H1 (cell line): ENCODE measurements around the gene HAT1. TPM values are rescaled to one million over a fixed set of nuclear protein-coding genes. Genes with fewer than 3 reads are reported as not detected.

ENCODE experiments used
- CTCF ChIA-PET: fragments of 300-600 bp; sonication (Branson Sonifier 250); formaldehyde crosslinking; loops from one replicate; lab custom pipeline; 2021; ENCODE audit not compliant: partially characterized antibody; lab: Charles Lee
- POLR2A ChIA-PET: fragments of 300-600 bp; sonication (Branson Sonifier 250); formaldehyde crosslinking; loops from one replicate; lab custom pipeline; 2021; ENCODE audit warnings: inconsistent platforms; ENCODE audit not compliant: partially characterized antibody; lab: Charles Lee
- DNase-seq, 2 experiments: peaks; one replicate each; pipeline versions ENCODE4 v3.0.0 to v3.0.0-alpha.2; 2010 to 2022; ENCODE audit warnings: low spot score in 2 of 2, low read depth in 1 of 2, mixed read lengths in 1 of 2
- FAIRE-seq: peaks from 2 replicates; lab custom pipeline; 2011; peaks lifted over from hg19 to GRCh38; lab: Jason Lieb, UNC
- H2AFZ ChIP-seq: 2 replicates; pipeline ENCODE4 v1.8.1; 2012; ENCODE audit warnings: low read length, inconsistent platforms
- H2AK5ac ChIP-seq: 2 replicates; pipeline ENCODE4 v1.6.1; 2013; ENCODE audit warnings: low read depth, low read length
- H2BK120ac ChIP-seq: replicated peaks from 2 replicates; pipeline ENCODE3; 2013; ENCODE audit warnings: low read depth, low read length, inconsistent platforms
- H2BK12ac ChIP-seq: 2 replicates; pipeline ENCODE4 v1.6.1; 2013; ENCODE audit warnings: low read depth, low read length
- H2BK15ac ChIP-seq: 2 replicates; pipeline ENCODE4 v1.6.1; 2013; ENCODE audit warnings: low read length
- H2BK20ac ChIP-seq: 2 replicates; pipeline ENCODE4 v1.6.1; 2013; ENCODE audit warnings: low read length
- H2BK5ac ChIP-seq: 2 replicates; pipeline ENCODE4 v1.6.1; 2013; ENCODE audit warnings: low read depth, low read length
- H3K14ac ChIP-seq: 2 replicates; pipeline ENCODE4 v1.6.1; 2013; ENCODE audit warnings: inconsistent platforms; ENCODE audit not compliant: insufficient read length
- H3K18ac ChIP-seq: 2 replicates; pipeline ENCODE4 v1.6.1; 2013; ENCODE audit warnings: low read length; ENCODE audit errors: extremely low read depth
- H3K23ac ChIP-seq: 2 replicates; pipeline ENCODE4 v1.6.1; 2013; ENCODE audit warnings: inconsistent platforms; ENCODE audit not compliant: insufficient read length
- H3K23me2 ChIP-seq: 2 replicates; pipeline ENCODE4 v1.6.1; 2013; ENCODE audit warnings: low read depth, low read length
- H3K27ac ChIP-seq: 2 replicates; pipeline ENCODE4 v1.6.1; 2011; ENCODE audit warnings: low read depth, low read length, inconsistent platforms
- H3K27me3 ChIP-seq, 4 experiments: replicated peaks in 1 of 4; 1 replicate in 1 of 4; 2 replicates in 3 of 4; pipeline versions ENCODE4 v1.6.1 to v1.8.1; 2011 to 2013; ENCODE audit warnings: low read length in 3 of 4, mild to moderate bottlenecking in 3 of 4, inconsistent platforms in 2 of 4, mixed read lengths in 2 of 4, moderate library complexity in 1 of 4; ENCODE audit not compliant: control insufficient read depth in 3 of 4, insufficient read depth in 3 of 4; ENCODE audit errors: extremely low read depth in 1 of 4
- H3K36me3 ChIP-seq, 4 experiments: 2 replicates each; pipeline versions ENCODE4 v1.6.1 to v1.8.1; 2011 to 2013; ENCODE audit warnings: mild to moderate bottlenecking in 4 of 4, low read length in 3 of 4, moderate library complexity in 2 of 4, control low read depth in 1 of 4, inconsistent platforms in 1 of 4; ENCODE audit not compliant: insufficient read depth in 4 of 4, control insufficient read depth in 2 of 4
- H3K4ac ChIP-seq: replicated peaks from 2 replicates; pipeline ENCODE3; 2013; ENCODE audit warnings: low read length, low read depth, mixed read lengths, inconsistent platforms; ENCODE audit not compliant: insufficient read length
- H3K4me1 ChIP-seq, 4 experiments: replicated peaks in 1 of 4; 1 replicate in 1 of 4; 2 replicates in 3 of 4; pipeline versions ENCODE4 v1.6.1 to v1.8.1; 2011 to 2013; ENCODE audit warnings: low read length in 3 of 4, inconsistent platforms in 2 of 4, mixed read lengths in 1 of 4; ENCODE audit not compliant: insufficient read depth in 4 of 4, control insufficient read depth in 3 of 4
- H3K4me2 ChIP-seq, 2 experiments: 2 replicates each; pipeline versions ENCODE4 v1.6.1 to v1.8.1; 2011 to 2013; ENCODE audit warnings: low read depth in 2 of 2, low read length in 2 of 2, control low read depth in 1 of 2, inconsistent platforms in 1 of 2, mild to moderate bottlenecking in 1 of 2; ENCODE audit not compliant: insufficient read depth in 1 of 2
- H3K4me3 ChIP-seq, 4 experiments: fragments of 200-600, 300-600 bp in 1 of 4; sonication (generic), shearing (Covaris generic), sonication (Bioruptor Twin) in 1 of 4; 2 replicates each; pipeline versions ENCODE4 v1.5.1 to v1.8.1; 2011 to 2016; ENCODE audit warnings: low read length in 4 of 4, low read depth in 3 of 4, control low read depth in 2 of 4, inconsistent platforms in 2 of 4, mild to moderate bottlenecking in 2 of 4, mixed read lengths in 1 of 4, moderate library complexity in 1 of 4; ENCODE audit not compliant: insufficient read depth in 2 of 4; ENCODE audit errors: extremely low read depth in 1 of 4
- H3K56ac ChIP-seq: replicated peaks from 2 replicates; pipeline ENCODE3; 2013; ENCODE audit warnings: low read depth, mild to moderate bottlenecking, mixed read lengths, low read length, inconsistent platforms; ENCODE audit not compliant: insufficient read length
- H3K79me1 ChIP-seq: 2 replicates; pipeline ENCODE4 v1.6.1; 2013; ENCODE audit warnings: low read depth, low read length, control low read depth
- H3K79me2 ChIP-seq, 2 experiments: 2 replicates each; pipeline versions ENCODE4 v1.6.1 to v1.8.1; 2012 to 2013; ENCODE audit warnings: low read length in 2 of 2, mild to moderate bottlenecking in 2 of 2, inconsistent platforms in 1 of 2; ENCODE audit not compliant: insufficient read depth in 2 of 2, control insufficient read depth in 1 of 2
- H3K9ac ChIP-seq, 4 experiments: replicated peaks in 1 of 4; 1 replicate in 1 of 4; 2 replicates in 3 of 4; pipeline versions ENCODE4 v1.6.1 to v1.8.1; 2011 to 2013; ENCODE audit warnings: low read depth in 3 of 4, low read length in 3 of 4, control low read depth in 2 of 4, mild to moderate bottlenecking in 2 of 4, moderate library complexity in 2 of 4, inconsistent platforms in 1 of 4; ENCODE audit errors: extremely low read depth in 1 of 4
- H3K9me3 ChIP-seq, 2 experiments: 2 replicates each; pipeline versions ENCODE4 v1.6.1 to v1.8.1; 2012 to 2013; ENCODE audit warnings: mild to moderate bottlenecking in 2 of 2, moderate library complexity in 2 of 2, control low read depth in 1 of 2, inconsistent platforms in 1 of 2, low read depth in 1 of 2, low read length in 1 of 2, mixed read lengths in 1 of 2; ENCODE audit not compliant: insufficient read depth in 2 of 2
- H4K20me1 ChIP-seq, 2 experiments: replicated peaks in 1 of 2; 2 replicates each; pipeline versions ENCODE3 to v1.8.1; 2011 to 2013; ENCODE audit warnings: inconsistent platforms in 2 of 2, low read length in 2 of 2, mild to moderate bottlenecking in 1 of 2; ENCODE audit not compliant: insufficient read depth in 2 of 2, control insufficient read depth in 1 of 2
- H4K5ac ChIP-seq: 2 replicates; pipeline ENCODE4 v1.6.1; 2013; ENCODE audit warnings: low read length, low read depth, mixed read lengths, inconsistent platforms; ENCODE audit not compliant: insufficient read length
- H4K8ac ChIP-seq: 2 replicates; pipeline ENCODE4 v1.8.0; 2013; ENCODE audit warnings: mild to moderate bottlenecking, moderate library complexity, low read length, inconsistent platforms; ENCODE audit not compliant: insufficient read depth; ENCODE audit errors: extremely low read depth
- H4K91ac ChIP-seq: replicated peaks from 2 replicates; pipeline ENCODE3; 2013; ENCODE audit warnings: low read length, mixed read lengths, inconsistent platforms; ENCODE audit not compliant: insufficient read length
- CBX5 ChIP-seq: fragments of 300-800, 300-1000 bp; sonication (generic); IDR thresholded peaks from 2 replicates; pipeline ENCODE4 v1.7.1; 2016; ENCODE audit warnings: antibody characterized with exemption, low read length, low read depth
- CREB1 ChIP-seq: IDR thresholded peaks from 2 replicates; pipeline ENCODE4 v1.6.1; 2012; ENCODE audit warnings: inconsistent platforms
- EP300 ChIP-seq, 2 experiments: IDR thresholded peaks; 1 replicate in 1 of 2; 2 replicates in 1 of 2; pipeline ENCODE4 v1.6.1; 2011 to 2012; ENCODE audit warnings: low read depth in 2 of 2, low read length in 2 of 2, mild to moderate bottlenecking in 2 of 2, borderline replicate concordance in 1 of 2, inconsistent platforms in 1 of 2, moderate library complexity in 1 of 2
- GABPA ChIP-seq: IDR thresholded peaks from 2 replicates; pipeline ENCODE4 v1.6.1; 2011; ENCODE audit warnings: mild to moderate bottlenecking, low read length, moderate library complexity, borderline replicate concordance; ENCODE audit not compliant: insufficient read depth
- JUN ChIP-seq: IDR thresholded peaks from 2 replicates; pipeline ENCODE4 v1.6.1; 2011; ENCODE audit warnings: low read depth, mild to moderate bottlenecking, improper control_type of control experiment, low read length
- POLR2A ChIP-seq, 2 experiments: IDR thresholded peaks; 1 replicate in 1 of 2; 2 replicates in 1 of 2; pipeline ENCODE4 v1.6.1; 2011; ENCODE audit warnings: low read depth in 2 of 2, low read length in 2 of 2, mild to moderate bottlenecking in 2 of 2; ENCODE audit errors: control extremely low read depth in 1 of 2
- POLR2AphosphoS5 ChIP-seq: IDR thresholded peaks from 2 replicates; pipeline ENCODE4 v1.6.1; 2011; ENCODE audit warnings: low read depth, low read length
- RAD21 ChIP-seq, 2 experiments: IDR thresholded peaks in 1 of 2; conservative IDR thresholded peaks in 1 of 2; 2 replicates each; pipeline ENCODE4 v1.6.1; 2011; ENCODE audit warnings: low read depth in 2 of 2, low read length in 2 of 2, improper control_type of control experiment in 1 of 2, inconsistent platforms in 1 of 2, mild to moderate bottlenecking in 1 of 2, moderate library complexity in 1 of 2
- RFX5 ChIP-seq: IDR thresholded peaks from 2 replicates; pipeline ENCODE4 v1.6.1; 2011; ENCODE audit warnings: low read depth, low read length, improper control_type of control experiment, borderline replicate concordance
- SP2 ChIP-seq: IDR thresholded peaks from 2 replicates; pipeline ENCODE4 v1.6.1; 2012; ENCODE audit warnings: mild to moderate bottlenecking, low read length, inconsistent platforms
- SRF ChIP-seq: IDR thresholded peaks from 2 replicates; pipeline ENCODE4 v1.6.1; 2011; ENCODE audit warnings: mild to moderate bottlenecking, low read depth, low read length, moderate library complexity
- SUZ12 ChIP-seq: fragments of 200-600 bp; sonication (generic); IDR thresholded peaks from 2 replicates; pipeline ENCODE4 v1.6.1; 2012; ENCODE audit warnings: mild to moderate bottlenecking, inconsistent platforms, low read length, moderate library complexity, mixed read lengths
- TBP ChIP-seq: IDR thresholded peaks from 2 replicates; pipeline ENCODE4 v1.6.1; 2011; ENCODE audit warnings: low read depth, low read length, improper control_type of control experiment
- YY1 ChIP-seq: IDR thresholded peaks from 2 replicates; pipeline ENCODE4 v1.6.1; 2011; ENCODE audit warnings: low read depth, mild to moderate bottlenecking, low read length
- WGBS, 2 experiments: shearing (Covaris generic) in 1 of 2; methylation state at CpG; one replicate each; pipeline versions ENCODE4 v1.1.6 to v1.1.7; 2013 to 2015; ENCODE audit warnings: low lambda C conversion rate in 2 of 2, mixed read lengths in 2 of 2, inconsistent platforms in 1 of 2, low coverage in 1 of 2, missing lambda C conversion rate in 1 of 2; ENCODE audit not compliant: insufficient replicate concordance in 2 of 2, insufficient coverage in 1 of 2, insufficient read length in 1 of 2; ENCODE audit errors: extremely low coverage in 1 of 2, missing lambda C conversion rate in 1 of 2; 5-methylcytosine and 5-hydroxymethylcytosine counted together
- polyA plus RNA-seq, 7 experiments: library from polyadenylated mRNA; depleted of rRNA in 3 of 7; stranded (reverse) in 5 of 7; unstranded in 2 of 7; fragments of >200 nt in 5 of 7; fragments of 200-250 nt in 2 of 7; gene quantifications; 1 replicate in 5 of 7; 2 replicates in 1 of 7; 4 replicates in 1 of 7; pipeline versions ENCODE4 v1.2.1 to v1.2.3, GENCODE V29; 2011 to 2013; ENCODE audit warnings: missing spikeins in 2 of 7, mixed read lengths in 2 of 7
- total RNA-seq: library from RNA; stranded (reverse); fragmentation: NEBNext Ultra II Directional; extraction: Animal tissue kit (Norgen Biotek cat#: 25700); gene quantifications from 2 replicates; pipeline ENCODE4 v1.2.1, GENCODE V29; 2021
- TF ChIP-seq, protein P1 (sequence below): IDR thresholded peaks from 2 replicates; pipeline ENCODE4 v1.6.1; 2012; ENCODE audit warnings: inconsistent platforms

HAT1 gene
- total and polyA plus RNA-seq, 2 of the 8 experiments (the other 6 are each of a cell fraction or from before 2014, with no cell fraction given), result 44.6 to 74.2 TPM

DNA sequence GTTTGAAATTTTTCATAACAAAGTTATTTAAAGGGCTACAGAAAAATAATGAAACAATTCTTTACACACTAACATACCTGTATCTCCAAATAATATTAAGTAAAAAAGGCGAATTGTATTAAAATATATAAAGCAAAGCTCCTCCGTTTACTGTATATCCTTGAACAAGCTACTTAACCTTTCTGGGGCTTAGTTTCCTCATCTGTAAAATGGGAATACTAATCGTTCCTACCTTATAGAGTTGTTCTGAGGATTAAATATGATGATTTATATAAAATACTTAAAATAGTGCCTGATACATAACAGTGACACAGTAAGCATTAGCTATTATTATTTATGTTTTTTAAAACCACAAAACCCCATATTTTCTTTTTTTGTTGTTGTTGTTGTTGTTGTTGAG, 41.5 kb upstream of the HAT1 start:
- Histone ChIP-seq H3K9me3 (no peaks in the 10 kb centered on the region), H3K79me1 (no peaks in the 10 kb centered on the region), H3K36me3 (no peaks in the 10 kb centered on the region), H3K9ac (no peak overlapping the region), H3K27ac (no peak overlapping the region), H3K23me2 (no peaks in the 10 kb centered on the region), H2AK5ac (no peak overlapping the region), H4K5ac (no peak overlapping the region), H3K27me3 (no peaks in the 10 kb centered on the region), H2BK20ac (no peak overlapping the region), H3K56ac (no peak overlapping the region), H2BK12ac (no peak overlapping the region), H4K91ac (no peak overlapping the region), H3K79me2 (no peaks in the 10 kb centered on the region), H2BK120ac (no peak overlapping the region), H3K14ac (no peak overlapping the region), H3K4me1 (no peaks in the 10 kb centered on the region), H4K8ac (no peak overlapping the region), H4K20me1 (no peaks in the 10 kb centered on the region), H2AFZ (no peak overlapping the region), H2BK5ac (no peak overlapping the region), H3K18ac (no peak overlapping the region), H3K23ac (no peak overlapping the region), H3K4ac (no peak overlapping the region), H2BK15ac (no peak overlapping the region), H3K4me3 (no peak overlapping the region), H3K4me2 (no peak overlapping the region)
- no peak for DNase-seq
- CTCF ChIA-PET, result interaction anchor here (0.7 to 2.6 kb wide), 2 partner anchors 11 to 13 kb away, joined by 3 to 12 read pairs; partner anchors contain the start of gene SLC25A12
- no peak for FAIRE-seq
- POLR2A ChIA-PET, result interaction anchor here (0.6 to 4.8 kb wide), 3 partner anchors 12 to 40 kb away, joined by 3 to 23 read pairs (median 3); partner anchors contain the start of gene SLC25A12
- WGBS, 2 experiments, result 84% methylated on average over 3 of the region's 3 CpGs; no CpG with 5 or more reads in 1 of the 2 experiments
- TF ChIP-seq TBP (no peak), YY1 (no peak), SRF (no peak), RFX5 (no peak), GABPA (no peak), CBX5 (no peak), CREB1 (no peak), SP2 (no peak), RAD21 (IDR thresholded peaks at IDR 0.05 in 1 of 2, conservative IDR thresholded peaks at IDR 0.05 in 1 of 2; ENCODE audit: low read depth in 2 of 2, low read length in 2 of 2) (no peak), POLR2AphosphoS5 (no peak), JUN (no peak), EP300 (IDR thresholded peaks at IDR 0.05; ENCODE audit: borderline replicate concordance in 1 of 2, low read depth in 2 of 2, low read length in 2 of 2) (no peak), SUZ12 (no peak), POLR2A (IDR thresholded peaks at IDR 0.05; ENCODE audit: control extremely low read depth in 1 of 2, low read depth in 2 of 2, low read length in 2 of 2) (no peak)
- TF ChIP-seq, protein P1, sequence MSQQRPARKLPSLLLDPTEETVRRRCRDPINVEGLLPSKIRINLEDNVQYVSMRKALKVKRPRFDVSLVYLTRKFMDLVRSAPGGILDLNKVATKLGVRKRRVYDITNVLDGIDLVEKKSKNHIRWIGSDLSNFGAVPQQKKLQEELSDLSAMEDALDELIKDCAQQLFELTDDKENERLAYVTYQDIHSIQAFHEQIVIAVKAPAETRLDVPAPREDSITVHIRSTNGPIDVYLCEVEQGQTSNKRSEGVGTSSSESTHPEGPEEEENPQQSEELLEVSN, result no peak
